ENCODE data around the gene XDH.

Gene XDH

DNA sequence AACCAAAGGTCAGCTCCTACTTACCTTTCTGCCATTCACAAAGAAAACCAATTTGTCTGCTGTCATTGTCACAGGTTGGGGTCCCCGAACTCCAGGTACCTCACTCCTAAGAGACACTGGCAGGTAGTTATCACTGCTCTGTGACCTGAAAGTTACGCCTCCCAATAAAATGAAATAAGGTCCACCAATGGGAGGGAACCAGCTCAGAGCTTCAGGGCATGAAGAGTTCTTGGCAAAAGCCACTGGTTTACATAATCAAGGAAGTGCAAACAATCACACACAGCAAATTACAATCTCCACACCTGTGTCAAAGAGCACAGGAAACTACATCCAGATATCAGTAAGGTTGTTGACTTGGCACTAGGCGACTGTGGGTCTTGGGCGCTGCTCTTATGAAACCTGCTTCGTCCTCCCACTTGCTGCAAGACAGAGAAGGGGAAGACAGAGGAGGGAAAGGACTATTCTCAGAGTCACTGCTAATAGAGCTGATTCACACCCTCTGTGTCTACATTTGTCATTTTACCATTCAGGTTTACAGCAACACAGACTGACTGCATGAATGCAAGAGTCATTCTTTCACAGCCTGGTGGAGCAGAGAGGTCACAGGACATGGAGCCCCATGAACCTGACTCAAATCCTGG is at the start of gene XDH:
Gene XDH (minus strand): TSS at position 142 of the 641 bp plus-strand sequence. CDS start 76 bp downstream, at position 66.
- intact Hi-C loops (cut with DNase I), result no loop called here
- DNase-seq, result peak in 7 of 42 donors; percentile 4 to 55 (median 23)

DNA sequence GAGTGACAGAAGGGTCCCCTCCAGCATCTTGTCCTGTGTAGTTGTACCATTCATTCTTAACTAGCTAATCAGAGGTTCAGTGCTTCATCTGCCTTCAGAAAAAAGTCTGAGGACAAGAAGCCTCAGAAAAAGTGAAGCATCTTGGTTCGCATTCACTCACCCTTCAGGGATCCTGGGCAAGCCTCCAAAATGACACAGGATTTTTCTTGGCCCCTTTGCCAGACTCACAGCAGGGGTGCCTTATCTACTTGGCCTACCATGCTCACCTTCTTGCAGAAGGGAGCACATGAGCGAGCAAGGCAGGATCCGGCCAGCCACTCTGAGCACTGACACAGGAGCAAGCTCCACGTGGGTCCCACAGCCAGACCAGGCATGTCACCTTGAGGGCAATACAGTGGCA is 43.1 kb upstream of the XDH start:
- no peak for DNase-seq
- intact Hi-C loops (cut with DNase I), result no loop called here

DNA sequence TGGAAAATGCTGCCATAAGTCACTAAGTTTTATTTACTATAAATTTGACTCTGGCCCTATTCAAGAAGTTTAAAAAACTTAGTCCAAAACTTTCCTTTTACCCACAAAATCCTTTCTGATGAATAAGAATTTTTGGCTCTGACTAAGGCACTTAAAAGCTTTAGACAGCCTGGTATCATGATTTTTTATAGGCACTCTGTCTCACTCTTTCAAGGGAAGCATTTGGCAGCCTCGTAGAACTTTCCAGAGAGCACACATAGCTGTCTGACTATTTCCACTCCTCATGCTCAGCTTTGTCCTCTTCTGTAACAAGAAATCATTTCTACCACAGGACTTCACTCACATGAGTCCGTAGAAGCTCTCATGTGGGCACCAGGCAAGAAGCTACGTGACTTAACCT is 32.3 kb upstream of the XDH start:
- no peak for DNase-seq
- intact Hi-C loops (cut with DNase I), result no loop called here

DNA sequence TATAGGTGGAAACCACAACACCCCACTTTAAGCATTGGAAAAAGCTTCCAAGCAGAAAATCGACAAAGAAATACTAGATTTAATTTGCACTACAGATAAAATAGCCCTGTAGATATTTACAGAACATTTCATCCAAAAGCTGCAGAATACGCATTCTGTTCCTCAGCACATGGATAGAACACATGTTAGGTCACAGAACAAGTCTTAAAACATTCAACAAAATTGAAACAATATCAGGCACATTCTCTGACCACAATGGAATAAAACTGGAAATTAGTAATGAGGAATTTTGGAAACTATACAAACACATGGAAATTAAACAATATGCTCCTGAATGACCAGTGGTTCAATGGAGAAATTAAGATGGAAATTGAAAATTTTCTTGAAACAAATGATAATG is 27.8 kb upstream of the XDH start:
- intact Hi-C loops (cut with DNase I), result no loop called here
- no peak for DNase-seq

DNA sequence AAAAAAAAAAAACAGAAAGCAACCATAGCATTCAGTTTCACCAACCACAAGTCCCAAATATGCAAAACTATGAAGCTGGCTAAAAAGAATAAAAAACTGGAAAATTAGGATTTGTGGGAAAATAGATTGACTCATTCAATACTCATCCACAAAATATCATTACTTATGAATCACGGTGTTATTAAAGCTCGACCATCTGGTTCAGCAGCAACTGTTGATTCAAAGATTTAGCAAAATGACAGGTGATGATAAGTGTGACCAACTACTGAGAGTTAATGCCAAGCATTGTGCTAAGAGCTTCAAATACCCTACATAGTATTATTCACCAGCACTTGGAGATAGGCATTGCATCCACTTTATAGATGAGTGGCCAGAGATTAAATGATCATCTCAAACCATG is 26.2 kb upstream of the XDH start:
- DNase-seq, result no peak
- intact Hi-C loops (cut with DNase I), result no loop called here

DNA sequence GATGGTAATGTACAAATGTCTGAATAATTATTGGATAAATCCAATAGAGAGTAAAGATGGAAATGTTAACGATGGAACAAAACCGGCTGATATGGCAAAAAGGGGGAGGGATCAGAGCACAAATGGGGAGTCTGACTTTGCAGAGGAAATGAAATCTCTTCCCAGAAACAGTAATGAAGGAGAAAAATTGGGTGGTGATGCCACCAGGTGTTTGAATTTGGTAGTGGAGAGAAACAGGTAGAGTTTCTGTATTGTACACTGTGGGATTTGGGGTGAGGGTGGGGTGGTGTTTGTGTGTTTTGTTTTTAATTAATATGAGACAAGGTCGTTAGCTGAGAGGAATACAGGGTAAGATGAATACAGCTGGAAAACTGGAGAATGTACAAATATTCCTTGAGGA is 20.4 kb upstream of the XDH start:
- intact Hi-C loops (cut with DNase I), result no loop called here
- DNase-seq, result no peak

DNA sequence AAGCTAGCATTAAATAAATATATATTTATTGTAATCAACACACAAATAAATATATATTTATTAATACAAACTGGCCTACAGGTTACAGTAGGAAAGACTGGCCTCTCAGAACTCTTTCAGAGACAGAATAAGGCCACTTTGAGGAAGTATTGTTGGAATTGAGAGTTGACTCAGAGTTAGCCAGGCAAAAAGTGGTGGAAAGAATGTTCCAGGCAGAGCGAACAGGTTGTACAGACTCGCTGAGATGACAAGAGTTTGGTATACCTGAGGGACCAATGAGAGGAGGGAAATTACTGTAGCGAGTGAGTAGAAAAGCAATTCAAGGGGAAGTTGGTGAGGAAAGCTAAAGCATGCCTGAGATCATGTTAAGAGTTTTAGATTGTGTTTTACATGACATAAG is 19.0 kb upstream of the XDH start:
- intact Hi-C loops (cut with DNase I), result no loop called here

DNA sequence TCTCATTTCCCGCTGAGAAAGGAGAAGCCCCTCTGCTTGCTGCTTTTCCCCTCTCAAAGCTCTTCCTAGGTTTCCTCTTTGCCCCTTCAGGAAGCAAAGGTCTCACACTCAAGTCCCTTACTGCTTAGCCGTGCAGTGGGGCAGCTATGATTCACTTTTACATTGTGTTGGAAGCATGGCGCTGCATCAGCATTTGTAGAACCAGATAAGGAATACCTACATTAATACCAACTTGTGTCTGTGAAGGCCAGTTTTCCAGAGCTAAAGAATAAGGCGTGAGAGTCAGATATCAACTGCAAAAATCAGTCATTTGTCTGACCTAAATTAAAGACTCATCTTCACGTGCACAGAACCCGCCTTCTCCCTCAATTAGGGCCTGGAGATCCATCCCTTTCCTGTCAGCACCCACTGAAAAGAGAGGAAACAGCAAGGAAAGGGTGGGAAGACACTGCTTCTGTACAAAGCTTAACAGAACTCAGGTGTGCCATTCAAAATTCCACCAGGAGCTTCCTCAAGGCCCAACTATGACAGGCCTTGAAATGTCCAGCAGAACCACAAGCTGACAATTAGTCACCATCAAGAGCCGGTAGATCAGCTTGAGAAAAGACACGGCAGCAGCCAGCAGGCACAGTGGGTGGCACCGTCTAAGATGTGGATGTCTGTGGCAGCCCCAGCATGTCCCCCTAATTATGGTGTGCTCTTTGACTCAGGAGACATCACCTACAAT is 16.1 kb upstream of the XDH start:
- intact Hi-C loops (cut with DNase I), result no loop called here
- no peak for DNase-seq

More for the DNA sequence above, 19.0 kb upstream of the XDH start:
- DNase-seq, result no peak

DNA sequence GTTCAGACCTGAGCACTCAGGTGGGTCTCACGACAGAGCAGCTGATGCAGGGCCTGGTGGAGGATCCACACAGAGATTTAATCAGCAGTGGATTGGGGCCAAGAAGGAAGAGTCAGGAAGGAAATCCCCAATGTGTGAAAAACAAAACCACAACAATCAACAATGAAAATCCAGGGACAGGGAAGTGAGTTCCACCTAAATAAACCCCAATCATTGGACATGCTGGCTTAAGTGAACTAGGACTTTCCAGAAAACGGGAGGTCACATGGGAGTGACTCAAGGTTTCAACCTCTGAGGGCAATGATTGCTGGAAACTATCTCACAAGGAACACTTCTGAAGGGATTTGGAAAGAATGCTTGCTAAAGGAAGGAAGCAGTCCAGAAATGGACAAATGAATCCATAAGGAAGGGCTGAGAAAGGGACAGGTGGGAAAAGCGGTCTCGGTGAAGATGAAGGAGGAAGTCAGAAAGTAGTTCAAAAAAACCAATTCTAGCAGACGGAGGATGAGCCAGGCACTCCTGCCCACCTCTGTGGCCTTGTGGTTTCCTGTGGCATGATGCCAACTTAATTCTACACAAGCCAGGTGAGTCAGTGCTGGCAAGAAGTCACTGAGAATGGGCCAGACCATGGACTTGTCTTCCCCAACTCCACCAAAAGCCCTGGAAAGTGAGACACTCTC is 15.4 kb upstream of the XDH start:
- DNase-seq, result no peak
- intact Hi-C loops (cut with DNase I), result no loop called here

DNA sequence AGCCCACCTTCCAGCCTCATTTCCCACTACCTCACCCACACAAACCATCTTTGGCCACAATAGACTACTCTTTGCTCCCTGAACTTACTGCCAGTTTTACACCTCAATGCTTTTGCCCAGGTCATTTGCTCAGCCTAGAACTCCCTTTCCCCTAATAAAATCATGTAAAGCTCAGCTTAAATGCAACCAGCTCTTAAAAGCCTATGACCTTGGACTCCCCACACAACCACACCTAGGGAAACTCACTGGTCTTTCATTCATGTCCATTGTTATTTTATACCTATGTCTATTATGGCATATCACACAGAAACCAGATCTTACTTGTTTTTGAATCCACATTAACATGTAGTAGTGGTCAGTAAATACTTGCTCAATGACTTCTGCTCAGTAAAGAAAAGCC is 14.5 kb upstream of the XDH start:
- DNase-seq, result no peak
- intact Hi-C loops (cut with DNase I), result no loop called here

DNA sequence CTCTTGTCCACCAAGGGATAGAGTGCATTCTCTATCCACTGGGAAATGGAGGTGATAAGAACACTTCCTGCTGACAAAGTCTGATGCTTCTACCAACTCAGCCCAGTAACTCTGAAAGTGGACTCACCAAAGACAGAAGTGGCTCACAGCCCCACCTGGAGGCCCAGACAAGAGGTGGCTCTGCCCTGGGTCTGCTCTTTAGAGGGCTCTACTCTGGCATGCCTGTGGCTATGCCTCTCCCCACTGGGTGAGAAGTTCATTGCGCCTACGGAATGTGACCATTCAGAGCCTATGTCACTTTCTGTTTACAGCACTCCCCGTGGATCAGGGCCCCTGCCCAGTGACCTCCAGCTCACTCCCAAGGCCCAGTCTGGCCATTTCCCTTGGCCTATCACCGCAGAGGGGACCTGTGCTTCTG is 13.5 kb upstream of the XDH start:
- intact Hi-C loops (cut with DNase I), result no loop called here
- no peak for DNase-seq

DNA sequence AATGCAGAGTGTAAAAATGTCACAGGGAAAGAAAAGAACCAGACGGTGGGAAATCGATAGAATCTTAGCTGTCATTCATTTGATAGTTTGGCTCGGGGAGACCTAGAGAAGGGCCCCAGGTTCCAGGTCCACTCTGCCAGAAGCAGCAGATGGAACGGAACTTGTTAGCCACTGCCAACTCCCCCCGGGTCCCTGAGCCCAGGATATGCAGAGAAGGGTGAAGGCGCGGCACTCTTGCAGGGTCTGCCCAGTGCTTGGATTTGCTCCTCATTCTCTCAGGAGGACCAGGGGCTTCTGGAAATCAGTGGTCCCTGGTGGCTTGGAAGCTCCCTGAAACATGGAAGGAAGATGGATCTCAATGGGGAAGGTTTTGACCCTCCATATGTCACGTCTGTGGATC is 11.6 kb upstream of the XDH start:
- intact Hi-C loops (cut with DNase I), result no loop called here
- no peak for DNase-seq

DNA sequence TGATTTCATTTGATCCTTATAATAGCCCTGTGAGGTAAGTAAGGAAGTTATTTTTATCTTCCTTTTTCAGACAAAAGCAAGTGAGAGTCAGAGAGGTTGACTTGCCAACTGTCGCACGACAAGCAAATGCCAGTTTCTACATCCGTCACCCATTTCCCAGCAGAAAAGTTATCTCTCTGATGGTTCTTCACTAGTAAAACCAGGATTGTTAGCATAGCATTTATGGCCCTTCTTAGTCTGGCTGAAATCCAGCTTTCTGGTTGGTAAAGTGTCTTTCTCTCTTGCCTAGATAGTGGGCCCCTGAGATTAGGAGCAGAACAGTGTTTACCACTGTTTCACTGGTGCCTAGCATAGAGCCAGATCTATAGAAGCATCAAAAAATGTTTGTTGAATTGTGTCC is 7.1 kb upstream of the XDH start:
- DNase-seq, result no peak
- intact Hi-C loops (cut with DNase I), result no loop called here

DNA sequence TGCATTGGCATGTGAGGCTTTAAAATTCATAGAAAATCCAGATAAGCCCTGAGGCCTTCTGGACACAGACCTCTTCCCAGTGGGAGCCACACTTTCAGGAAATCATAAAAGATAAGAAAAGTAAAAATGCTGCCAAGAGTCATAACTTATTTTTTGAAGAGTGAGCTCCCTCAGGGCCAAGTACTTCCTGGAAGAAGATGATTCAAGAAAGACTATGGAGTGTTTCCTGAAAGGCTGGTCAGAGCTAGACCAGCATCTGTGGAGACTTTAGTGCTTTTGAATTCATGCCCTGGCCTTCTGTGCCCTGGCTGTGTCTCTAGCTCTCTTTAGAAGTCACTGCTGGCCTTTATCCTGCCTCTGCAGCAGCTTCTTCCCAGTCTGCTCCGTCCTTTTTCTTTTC is 6.4 kb upstream of the XDH start:
- DNase-seq, result no peak
- intact Hi-C loops (cut with DNase I), result no loop called here

DNA sequence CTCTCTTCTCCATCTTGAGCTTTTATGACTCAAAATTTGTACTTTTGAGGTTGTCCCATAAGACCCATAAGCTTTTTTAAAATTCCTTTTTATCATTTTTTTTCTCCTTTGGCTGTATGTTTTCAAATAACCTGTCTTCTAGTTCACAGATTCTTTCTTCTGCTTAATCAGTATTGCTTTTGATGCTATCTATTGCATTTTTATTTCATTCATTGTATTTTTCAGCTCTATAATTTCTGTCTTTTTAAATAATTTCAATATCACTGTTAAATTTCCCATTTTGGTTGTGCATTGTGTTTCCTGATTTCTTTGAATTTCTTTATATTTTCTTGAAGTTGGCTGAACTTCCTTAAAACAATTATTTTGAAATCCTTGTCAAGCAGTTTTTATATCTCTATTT is 4.8 kb upstream of the XDH start:
- intact Hi-C loops (cut with DNase I), result no loop called here

DNA sequence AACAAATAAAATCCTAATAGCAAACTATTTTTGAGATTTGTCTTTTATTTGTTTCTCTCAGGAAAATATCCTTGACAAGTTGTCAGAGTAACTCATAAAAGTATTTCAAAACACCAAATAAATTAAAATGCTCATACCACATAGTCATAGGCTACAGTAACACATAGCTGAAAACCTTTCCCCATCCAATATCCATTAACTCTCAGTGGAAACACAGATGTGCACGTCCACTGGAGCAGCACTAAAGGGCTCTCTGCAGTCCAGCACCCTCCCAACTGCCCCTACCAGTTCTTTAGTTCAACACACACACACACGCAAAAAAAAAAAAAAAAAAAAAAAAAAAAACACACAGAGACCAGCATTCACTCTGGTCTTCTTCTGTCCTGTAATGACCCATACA is 879 bp upstream of the XDH start:
- no peak for DNase-seq
- intact Hi-C loops (cut with DNase I), result no loop called here

More for the DNA sequence above, 4.8 kb upstream of the XDH start:
- DNase-seq, result no peak

DNA sequence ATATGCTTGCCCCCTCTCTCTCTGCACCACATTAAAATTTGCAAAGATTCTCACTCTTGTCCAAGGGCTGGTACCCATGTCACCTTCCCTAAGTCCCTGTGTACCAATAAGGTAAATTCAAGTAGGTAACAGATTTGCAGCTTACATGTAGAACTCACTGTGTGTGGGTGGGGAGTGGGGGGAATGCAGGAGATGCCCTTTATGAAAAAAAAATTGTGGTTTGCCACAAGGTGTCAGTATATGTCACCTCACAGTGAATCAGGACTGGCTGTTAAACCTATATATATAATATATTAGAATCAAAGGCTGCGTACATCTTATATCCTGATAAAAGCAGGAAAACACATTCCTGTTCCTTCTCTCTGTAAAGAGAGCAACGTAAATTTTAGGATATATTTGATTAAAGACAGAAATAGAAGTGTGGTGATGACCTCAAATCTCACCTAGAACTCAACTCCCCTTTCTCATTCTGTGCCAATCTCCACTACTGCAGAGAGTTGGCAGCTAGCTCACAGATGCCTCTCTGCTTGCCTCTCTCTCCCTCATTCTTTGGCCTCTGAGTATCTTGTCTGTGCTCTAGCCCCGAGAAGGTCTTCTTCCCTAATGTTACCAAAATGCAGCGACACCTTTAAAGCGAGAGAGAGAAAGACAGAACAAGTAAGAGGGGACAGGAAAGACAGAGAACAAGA is 536 bp downstream of the XDH start:
- intact Hi-C loops (cut with DNase I), result no loop called here
- peak in 1 of 42 donors; percentile 10 for DNase-seq

DNA sequence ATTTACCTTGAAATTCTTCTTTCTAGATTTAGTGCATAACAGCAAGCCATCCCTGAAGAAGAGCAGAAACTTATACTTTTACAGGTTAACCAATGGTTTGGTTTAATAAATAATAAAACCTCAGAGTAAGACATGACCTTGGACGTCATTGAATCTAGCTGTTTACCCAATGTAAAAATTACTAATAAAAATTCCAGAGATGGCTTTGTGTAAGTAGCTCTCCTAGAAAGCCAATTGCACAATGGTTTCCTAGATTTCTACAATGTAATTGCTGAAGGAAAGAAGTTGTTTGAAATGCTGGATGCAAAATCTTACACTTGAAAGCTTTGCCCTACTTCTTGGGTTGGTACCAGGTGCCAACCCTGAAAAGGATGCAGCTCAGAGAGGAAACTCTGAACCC is 1.5 kb downstream of the XDH start:
- DNase-seq, result no peak
- intact Hi-C loops (cut with DNase I), result no loop called here

DNA sequence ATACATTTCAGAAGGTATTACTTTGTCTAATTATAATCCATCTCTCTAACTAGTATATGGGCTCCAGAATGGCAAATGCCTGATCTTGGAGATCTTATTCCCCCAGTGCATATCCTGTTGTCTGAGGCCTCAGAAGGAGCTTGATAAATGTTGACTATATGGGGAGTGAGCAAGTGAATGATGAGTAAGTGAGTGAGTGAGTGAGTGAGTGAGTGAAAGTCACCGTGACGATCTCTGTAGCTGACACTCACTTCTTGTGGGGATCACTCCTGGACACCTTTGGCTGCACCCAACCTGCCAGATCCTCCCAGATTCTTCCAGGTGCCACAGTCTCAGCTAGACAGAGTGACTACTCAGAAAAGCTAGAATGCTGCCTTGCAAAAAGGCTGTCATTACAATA is 2.8 kb downstream of the XDH start:
- no peak for DNase-seq
- intact Hi-C loops (cut with DNase I), result no loop called here
